Esophagus (tissue), 2 donors: Measurements from ENCODE around the gene GABBR2. TPM values are rescaled to one million over a fixed set of nuclear protein-coding genes. Genes with fewer than 3 reads are reported as not detected.

Source experiments
- H3K27ac ChIP-seq, 2 donors: one replicate each; pipeline ENCODE4 v1.5.1; 2013; ENCODE audit warnings: low read depth in 2 of 2, mild to moderate bottlenecking in 2 of 2, inconsistent platforms in 1 of 2, low read length in 1 of 2, moderate library complexity in 1 of 2
- H3K27me3 ChIP-seq, 2 donors: one replicate each; pipeline ENCODE4 v1.6.1; 2013; ENCODE audit warnings: low read length in 2 of 2, control low read depth in 1 of 2, mild to moderate bottlenecking in 1 of 2; ENCODE audit not compliant: insufficient read depth in 2 of 2, control insufficient read depth in 1 of 2
- H3K36me3 ChIP-seq, 2 donors: one replicate each; pipeline ENCODE4 v1.6.1; 2013; ENCODE audit warnings: low read length in 1 of 2; ENCODE audit not compliant: control insufficient read depth in 2 of 2, insufficient read depth in 2 of 2
- H3K4me1 ChIP-seq, 2 donors: one replicate each; pipeline ENCODE4 v1.6.1; 2013; ENCODE audit warnings: low read length in 1 of 2; ENCODE audit not compliant: control insufficient read depth in 2 of 2, insufficient read depth in 2 of 2
- H3K4me3 ChIP-seq, 2 donors: one replicate each; pipeline ENCODE4 v1.5.1; 2013; ENCODE audit warnings: low read length in 2 of 2, mild to moderate bottlenecking in 2 of 2, low read depth in 1 of 2, moderate library complexity in 1 of 2
- H3K9me3 ChIP-seq, 2 donors: one replicate each; pipeline ENCODE4 v1.6.1; 2013; ENCODE audit warnings: mild to moderate bottlenecking in 2 of 2, low read depth in 1 of 2, low read length in 1 of 2, moderate library complexity in 1 of 2; ENCODE audit not compliant: control insufficient read depth in 2 of 2, insufficient read depth in 1 of 2
- WGBS, 2 donors: extraction: QIAGEN DNeasy Blood & Tissue Kit; methylation state at CpG; one replicate each; pipeline ENCODE4 v1.1.7; 2013; 5-methylcytosine and 5-hydroxymethylcytosine counted together
- polyA plus RNA-seq, 2 donors: library from polyadenylated mRNA; stranded (reverse); fragments of 200-250 nt; gene quantifications; one replicate each; pipeline ENCODE4 v1.2.3, GENCODE V29; 2013
- donor health status: healthy with polysubstance abuse.
- donor health status: Bipolar disorder and iron deficiency.

GABBR2 gene
- polyA plus RNA-seq, 2 donors, result under 0.01 TPM; not detected in 1

DNA sequence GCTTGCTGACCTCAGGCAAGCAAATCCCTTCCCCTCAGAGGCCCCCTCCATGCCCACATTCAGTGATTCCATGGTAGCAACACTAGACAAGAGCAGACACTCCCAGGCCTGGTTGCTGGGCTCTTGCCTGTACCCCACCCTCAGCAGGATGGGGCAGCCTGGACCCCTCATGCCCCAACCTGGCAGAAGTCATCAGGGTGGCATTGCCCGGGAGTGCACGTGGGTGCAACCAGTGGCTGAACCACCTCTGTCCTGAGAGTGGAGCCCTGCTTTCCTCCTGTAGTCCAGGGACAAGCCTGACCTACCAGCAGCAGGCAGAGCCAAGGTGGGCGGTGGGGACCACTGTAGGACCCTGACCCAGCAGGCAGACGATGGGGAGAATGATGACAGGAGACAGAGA, 387.5 kb downstream of the GABBR2 start:
- H3K4me3 ChIP-seq, result no peak overlapping the region
- H3K36me3 ChIP-seq, result no peaks in the 10 kb centered on the region
- H3K4me1 ChIP-seq, result no peaks in the 10 kb centered on the region
- no peak overlapping the region for H3K27ac ChIP-seq
- WGBS, 2 donors, result 88 to 89% methylated on average over 4 of the region's 4 CpGs
- H3K9me3 ChIP-seq, result no peaks in the 10 kb centered on the region
- H3K27me3 ChIP-seq, result no peaks in the 10 kb centered on the region

DNA sequence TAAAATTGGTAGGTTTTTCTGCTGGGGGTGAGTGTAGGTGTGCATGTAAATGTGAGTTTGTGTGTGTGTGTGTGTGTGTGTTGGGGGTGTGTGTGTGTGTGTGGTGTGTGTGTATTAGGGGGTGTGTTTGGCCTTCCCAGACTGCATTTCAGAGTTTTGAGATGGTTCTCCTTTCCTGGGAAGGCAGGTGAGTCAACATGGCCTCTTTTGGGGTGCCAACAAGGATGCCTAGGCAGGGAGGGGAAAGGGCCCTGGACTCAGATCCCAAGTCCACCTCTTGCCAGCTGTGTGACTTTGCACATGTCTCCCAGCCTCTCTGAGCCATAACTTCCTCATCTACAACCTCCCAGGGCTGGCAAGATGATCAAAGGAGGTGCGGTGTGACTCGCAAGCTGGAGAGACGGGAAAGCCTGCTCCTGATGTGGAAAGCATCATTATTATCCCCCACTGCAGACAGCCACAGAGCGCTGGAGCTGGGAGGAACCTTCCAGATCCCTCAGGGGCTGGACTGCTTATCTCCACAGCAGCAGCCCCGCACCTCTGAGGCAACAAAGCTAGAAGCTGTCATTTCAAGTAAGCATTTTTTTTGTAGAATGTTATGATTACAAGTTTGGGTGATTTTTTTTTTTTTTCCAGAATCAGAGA, 389.8 kb downstream of the GABBR2 start:
- no peaks in the 10 kb centered on the region for H3K9me3 ChIP-seq
- H3K4me1 ChIP-seq, result no peaks in the 10 kb centered on the region
- 53 to 67% methylated on average over 5 of the region's 5 CpGs for WGBS, 2 donors
- H3K4me3 ChIP-seq, result no peak overlapping the region
- no peak overlapping the region for H3K27ac ChIP-seq
- H3K27me3 ChIP-seq, result no peaks in the 10 kb centered on the region
- H3K36me3 ChIP-seq, result no peaks in the 10 kb centered on the region

- no peaks in the 10 kb centered on the region for H3K27me3 ChIP-seq
- WGBS, 2 donors, result 86 to 89% methylated on average over 17 of the region's 17 CpGs
- H3K27ac ChIP-seq, result no peak overlapping the region
- H3K9me3 ChIP-seq, result no peaks in the 10 kb centered on the region
- H3K4me1 ChIP-seq, result no peaks in the 10 kb centered on the region
- no peaks in the 10 kb centered on the region for H3K36me3 ChIP-seq
- no peak overlapping the region for H3K4me3 ChIP-seq
Measured at GRCh38 chr9:98318041-98318790, 390.5 kb downstream of the GABBR2 start.

DNA sequence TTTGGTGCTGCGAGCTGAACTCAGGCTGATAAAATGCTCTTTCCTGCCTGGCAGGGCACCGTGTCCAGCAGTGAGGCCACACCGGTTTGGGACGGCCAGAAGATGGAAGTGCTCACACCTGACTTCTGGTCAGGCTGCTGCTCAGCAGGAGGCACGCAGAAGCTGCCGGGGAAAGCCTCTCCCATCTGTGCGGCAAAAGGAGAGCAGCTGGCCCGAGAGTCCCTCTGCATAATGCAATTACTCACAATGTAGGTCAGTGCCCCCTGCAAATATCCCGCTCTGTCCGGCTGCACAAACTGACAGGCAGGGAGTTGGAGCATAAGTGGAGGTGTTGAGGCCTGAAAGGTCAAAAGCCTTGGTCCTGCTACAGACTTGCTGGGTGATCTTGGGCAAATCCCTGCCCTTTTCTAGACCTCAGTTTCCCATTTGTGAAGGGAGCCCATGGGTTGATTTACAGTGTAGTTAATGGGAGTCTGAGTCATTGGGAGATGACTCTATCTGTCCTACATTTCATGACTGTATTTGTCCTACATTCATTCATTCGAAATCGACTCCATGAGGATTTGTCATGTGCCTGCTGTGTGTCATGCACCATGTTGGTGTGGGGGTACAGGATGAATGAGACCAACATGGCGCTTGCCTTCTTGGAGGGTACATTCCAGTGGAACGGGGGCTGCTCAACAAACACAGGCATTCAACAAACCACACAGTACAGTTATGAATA, 391.4 kb downstream of the GABBR2 start:
- WGBS, 2 donors, result 72 to 79% methylated on average over 14 of the region's 14 CpGs
- Histone ChIP-seq H3K4me3 (no peak overlapping the region), H3K9me3 (no peaks in the 10 kb centered on the region)

GRCh38 chr9:98316445-98317133, 392.1 kb downstream of the GABBR2 start:
- H3K27me3 ChIP-seq, result no peaks in the 10 kb centered on the region
- no peaks in the 10 kb centered on the region for H3K9me3 ChIP-seq
- WGBS, 2 donors, result 80 to 82% methylated on average over 9 of the region's 9 CpGs
- H3K27ac ChIP-seq, result no peak overlapping the region
- no peaks in the 10 kb centered on the region for H3K36me3 ChIP-seq
- H3K4me1 ChIP-seq, result no peaks in the 10 kb centered on the region
- H3K4me3 ChIP-seq, result no peak overlapping the region

More for the DNA sequence above, 391.4 kb downstream of the GABBR2 start:
- Histone ChIP-seq H3K4me1 (no peaks in the 10 kb centered on the region), H3K36me3 (no peaks in the 10 kb centered on the region), H3K27ac (no peak overlapping the region), H3K27me3 (no peaks in the 10 kb centered on the region)

DNA sequence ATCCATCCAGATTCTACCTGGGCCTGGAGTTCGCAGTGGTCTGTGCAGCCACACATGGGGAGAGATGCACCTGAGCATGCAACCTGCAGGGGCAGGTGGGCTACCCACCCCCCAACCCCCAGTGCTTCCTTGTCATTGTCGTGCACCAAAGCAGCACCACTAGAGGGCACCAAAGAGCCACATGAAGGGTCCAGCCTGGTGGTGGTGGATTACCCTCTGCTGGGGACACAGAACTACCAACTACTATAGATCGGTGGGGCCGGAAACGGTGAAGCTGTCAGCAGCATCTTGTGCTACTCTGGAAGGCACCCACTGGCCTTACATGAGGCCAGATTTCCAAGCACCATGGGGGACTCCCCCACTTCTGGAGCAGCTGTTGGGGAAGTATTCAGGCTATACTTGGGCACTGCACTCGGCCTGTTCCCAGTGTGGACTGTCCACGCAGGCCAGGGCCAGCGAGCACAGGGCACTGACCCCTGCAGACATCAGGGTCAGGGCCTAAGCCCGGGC, 393.1 kb downstream of the GABBR2 start:
- Histone ChIP-seq H3K4me3 (no peak overlapping the region), H3K9me3 (no peaks in the 10 kb centered on the region), H3K27me3 (no peaks in the 10 kb centered on the region), H3K4me1 (no peaks in the 10 kb centered on the region), H3K27ac (no peak overlapping the region), H3K36me3 (no peaks in the 10 kb centered on the region)
- WGBS, 2 donors, result 34 to 37% methylated on average over 9 of the region's 9 CpGs

DNA sequence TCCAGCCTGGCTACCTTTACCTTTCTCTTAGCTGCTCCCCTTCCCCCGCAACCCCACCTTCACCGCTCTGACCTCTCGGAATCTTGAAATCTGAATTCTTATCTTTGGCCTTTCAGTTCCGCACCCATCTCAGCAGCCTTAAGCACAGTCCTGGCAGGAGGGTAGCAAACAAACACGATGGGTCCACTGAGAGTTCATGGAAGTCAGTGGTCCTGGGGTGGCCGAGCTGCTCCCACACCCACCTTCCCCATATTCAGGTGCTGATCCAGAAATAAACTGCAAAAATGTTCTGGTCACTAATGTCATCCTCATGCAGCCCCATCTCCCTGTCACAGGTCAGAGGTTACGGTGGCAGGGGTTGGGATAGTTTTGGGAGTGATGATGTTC, 393.7 kb downstream of the GABBR2 start:
- H3K36me3 ChIP-seq, result no peaks in the 10 kb centered on the region
- no peak overlapping the region for H3K4me3 ChIP-seq
- H3K27ac ChIP-seq, result no peak overlapping the region
- WGBS, 2 donors, result 66 to 73% methylated on average over 7 of the region's 7 CpGs
- H3K27me3 ChIP-seq, result no peaks in the 10 kb centered on the region
- no peaks in the 10 kb centered on the region for H3K4me1 ChIP-seq
- no peaks in the 10 kb centered on the region for H3K9me3 ChIP-seq

- Histone ChIP-seq H3K36me3 (no peaks in the 10 kb centered on the region), H3K4me1 (no peaks in the 10 kb centered on the region), H3K27me3 (no peaks in the 10 kb centered on the region), H3K9me3 (no peaks in the 10 kb centered on the region), H3K4me3 (no peak overlapping the region), H3K27ac (no peak overlapping the region)
- WGBS, 2 donors, result 49 to 60% methylated on average over 6 of the region's 6 CpGs
Measured at GRCh38 chr9:98314381-98315066, 394.2 kb downstream of the GABBR2 start.

GRCh38 chr9:98312365-98312764, 396.4 kb downstream of the GABBR2 start:
- Histone ChIP-seq H3K4me1 (no peaks in the 10 kb centered on the region), H3K36me3 (no peaks in the 10 kb centered on the region), H3K27me3 (no peaks in the 10 kb centered on the region), H3K4me3 (no peak overlapping the region), H3K9me3 (no peaks in the 10 kb centered on the region), H3K27ac (no peak overlapping the region)
- WGBS, 2 donors, result 95 to 96% methylated on average over 3 of the region's 3 CpGs
